Gastroesophageal sphincter (tissue), 3 donors: Measurements from ENCODE around the gene SCD.

Source experiments
- POLR2A ChIP-seq, 2 donors: fragments of 450-650 bp; IDR thresholded peaks; one replicate each; pipeline ENCODE4 v1.6.1; 2017; ENCODE audit warnings: antibody characterized with exemption in 2 of 2, mild to moderate bottlenecking in 2 of 2, moderate library complexity in 1 of 2
- POLR2AphosphoS5 ChIP-seq: sonication (generic); formaldehyde crosslinking; IDR thresholded peaks from one replicate; pipeline ENCODE4 v1.6.1; 2017; ENCODE audit warnings: antibody characterized with exemption
- TF ChIP-seq, protein P1 (sequence below), 4 experiments: fragments of 200-600 bp in 2 of 4; fragments of 450-650 bp in 2 of 4; sonication (generic) in 1 of 4; IDR thresholded peaks; one replicate each; pipeline ENCODE4 v1.5.1; 2017 to 2019; ENCODE audit warnings: antibody characterized with exemption in 4 of 4, mild to moderate bottlenecking in 2 of 4, moderate library complexity in 2 of 4

DNA sequence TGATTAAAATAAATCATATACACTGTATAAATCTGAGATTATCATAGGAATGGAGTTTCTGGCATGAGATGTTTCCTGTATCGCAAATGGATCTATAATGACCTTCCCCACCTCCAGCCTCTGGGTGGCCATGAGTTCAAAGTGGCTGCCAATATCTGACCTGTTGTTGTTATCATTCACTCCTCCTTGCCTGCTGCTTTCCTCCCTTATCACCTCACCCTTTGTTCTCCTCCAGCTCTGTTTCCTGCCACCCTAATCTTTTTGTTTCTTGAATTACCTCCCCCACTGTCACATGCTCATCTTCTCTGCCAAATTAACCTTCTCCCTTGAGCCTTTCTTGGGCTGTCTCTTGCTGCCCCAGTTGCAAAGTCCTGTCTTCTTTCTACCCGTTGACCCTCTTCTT, 12.0 kb downstream of the SCD start:
- TF ChIP-seq, protein P1, sequence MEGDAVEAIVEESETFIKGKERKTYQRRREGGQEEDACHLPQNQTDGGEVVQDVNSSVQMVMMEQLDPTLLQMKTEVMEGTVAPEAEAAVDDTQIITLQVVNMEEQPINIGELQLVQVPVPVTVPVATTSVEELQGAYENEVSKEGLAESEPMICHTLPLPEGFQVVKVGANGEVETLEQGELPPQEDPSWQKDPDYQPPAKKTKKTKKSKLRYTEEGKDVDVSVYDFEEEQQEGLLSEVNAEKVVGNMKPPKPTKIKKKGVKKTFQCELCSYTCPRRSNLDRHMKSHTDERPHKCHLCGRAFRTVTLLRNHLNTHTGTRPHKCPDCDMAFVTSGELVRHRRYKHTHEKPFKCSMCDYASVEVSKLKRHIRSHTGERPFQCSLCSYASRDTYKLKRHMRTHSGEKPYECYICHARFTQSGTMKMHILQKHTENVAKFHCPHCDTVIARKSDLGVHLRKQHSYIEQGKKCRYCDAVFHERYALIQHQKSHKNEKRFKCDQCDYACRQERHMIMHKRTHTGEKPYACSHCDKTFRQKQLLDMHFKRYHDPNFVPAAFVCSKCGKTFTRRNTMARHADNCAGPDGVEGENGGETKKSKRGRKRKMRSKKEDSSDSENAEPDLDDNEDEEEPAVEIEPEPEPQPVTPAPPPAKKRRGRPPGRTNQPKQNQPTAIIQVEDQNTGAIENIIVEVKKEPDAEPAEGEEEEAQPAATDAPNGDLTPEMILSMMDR (IDR thresholded peaks at IDR 0.05): no peak
- no peak for TF ChIP-seq POLR2AphosphoS5
- no peak for TF ChIP-seq POLR2A (IDR thresholded peaks at IDR 0.05)
